Aorta (tissue), 5 donors: ENCODE measurements around the gene SNN. TPM values are rescaled to one million over a fixed set of nuclear protein-coding genes. Genes with fewer than 3 reads are reported as not detected.

ENCODE experiments used
- ATAC-seq: fragments of 200-7000 bp; cut with Tn5 transposase; one replicate; pipeline ENCODE4 v1.9.1; 2022; ENCODE audit warnings: moderate library complexity; ENCODE audit not compliant: low FRiP score
- DNase-seq, 2 donors: peaks; one replicate each; pipeline ENCODE4 v3.0.0-alpha.2; 2020
- H3K27ac ChIP-seq, 2 donors: one replicate each; pipeline ENCODE4 v1.5.1; 2013; ENCODE audit warnings: low read length in 2 of 2, mild to moderate bottlenecking in 2 of 2, moderate library complexity in 2 of 2, control low read depth in 1 of 2, inconsistent platforms in 1 of 2, low read depth in 1 of 2
- H3K27me3 ChIP-seq, 2 donors: one replicate each; pipeline ENCODE4 v1.6.1; 2013; ENCODE audit warnings: control low read depth in 1 of 2, low read length in 1 of 2, mild to moderate bottlenecking in 1 of 2, moderate library complexity in 1 of 2; ENCODE audit not compliant: insufficient read depth in 2 of 2, control insufficient read depth in 1 of 2
- H3K36me3 ChIP-seq, 2 donors: one replicate each; pipeline ENCODE4 v1.6.1; 2013; ENCODE audit warnings: control low read depth in 1 of 2, low read length in 1 of 2, mild to moderate bottlenecking in 1 of 2; ENCODE audit not compliant: insufficient read depth in 2 of 2, control insufficient read depth in 1 of 2
- H3K4me1 ChIP-seq, 2 donors: one replicate each; pipeline ENCODE4 v1.6.1; 2013; ENCODE audit warnings: low read length in 2 of 2, control low read depth in 1 of 2, mild to moderate bottlenecking in 1 of 2, moderate library complexity in 1 of 2; ENCODE audit not compliant: insufficient read depth in 2 of 2, control insufficient read depth in 1 of 2
- H3K4me3 ChIP-seq, 2 donors: one replicate each; pipeline ENCODE4 v1.5.1; 2013; ENCODE audit warnings: low read length in 2 of 2, control low read depth in 1 of 2, mild to moderate bottlenecking in 1 of 2
- H3K9me3 ChIP-seq: one replicate; pipeline ENCODE4 v1.6.1; 2013; ENCODE audit warnings: mild to moderate bottlenecking, low read length; ENCODE audit not compliant: control insufficient read depth
- WGBS, 2 donors: extraction: QIAGEN DNeasy Blood & Tissue Kit; methylation state at CpG; one replicate each; pipeline ENCODE4 v1.1.7; 2013; 5-methylcytosine and 5-hydroxymethylcytosine counted together
- intact Hi-C, 2 donors: fragments of 100-400 bp; cut with DNase I; formaldehyde crosslinking; loops; one replicate each; pipeline versions ENCODE4 v1.14.2 to v1.15.0; 2022
- polyA plus RNA-seq, 2 donors: library from polyadenylated mRNA; stranded (reverse); fragments of 200-250 nt; gene quantifications; one replicate each; pipeline ENCODE4 v1.2.3, GENCODE V29; 2013
- total RNA-seq, 2 donors: library from RNA; stranded (reverse); fragmentation: NEBNext Ultra II Directional; extraction: Animal tissue kit (Norgen Biotek cat#: 25700); gene quantifications; one replicate each; pipeline ENCODE4 v1.2.1, GENCODE V29; 2021
- donor health status: healthy with polysubstance abuse.
- donor health status: Bipolar disorder and iron deficiency.
- donor health status: DM: no; HTN: no; CAD: no.
- donor health status: DM: no; HTN: no; CAD: no.
- donor health status: DM: yes; HTN: yes; CAD: no.

SNN gene
- total and polyA plus RNA-seq, 4 donors: 13.0 to 15.9 (median 15.3) TPM

DNA sequence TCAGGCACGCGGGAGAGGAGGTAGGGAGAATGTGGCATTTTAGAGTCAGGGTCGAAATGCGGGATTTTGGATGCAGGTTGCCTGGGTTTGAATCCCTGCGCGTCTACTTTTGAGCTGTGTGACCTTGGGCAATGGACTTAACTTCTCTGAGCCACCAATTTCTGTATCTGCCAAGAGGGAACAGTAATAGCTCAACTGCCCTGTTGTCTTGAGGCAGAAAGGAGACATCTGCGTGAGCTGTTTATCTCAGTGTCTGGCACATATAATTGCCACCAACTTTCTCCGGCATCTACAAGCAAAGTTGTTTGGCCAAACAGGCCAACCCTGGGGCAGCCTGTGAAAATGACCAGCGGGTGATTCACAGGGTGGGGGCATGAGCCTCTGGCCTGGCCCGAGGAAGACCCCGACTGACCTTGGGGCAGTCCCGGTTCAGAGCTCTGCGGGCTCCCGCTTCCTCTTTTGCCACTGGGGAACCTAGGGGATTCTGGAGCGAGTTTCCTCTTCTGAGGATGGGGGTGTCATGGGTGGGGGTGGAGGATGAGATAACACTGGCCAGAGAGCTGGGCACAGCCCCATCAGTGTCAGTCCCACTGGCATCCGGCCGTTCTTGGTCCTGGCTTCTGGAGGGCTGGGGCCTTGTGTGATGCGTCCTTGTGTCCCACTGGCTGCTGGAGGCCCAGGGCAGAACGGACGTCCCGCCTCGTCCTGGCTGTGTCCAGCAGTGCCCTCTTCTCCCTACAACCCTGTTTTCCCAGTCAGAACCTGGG is 1.3 kb downstream of the SNN start:
- intact Hi-C loops: no loop called here
- Histone ChIP-seq H3K27ac (peak overlapping the region in 1 of 2 donors; percentile 54), H3K4me1 (peaks cover 0 to 2% of the 10 kb centered on the region in 2 donors), H3K4me3 (peak overlapping the region; percentile 83 to 84), H3K36me3 (no peaks in the 10 kb centered on the region), H3K27me3 (no peaks in the 10 kb centered on the region), H3K9me3 (no peaks in the 10 kb centered on the region)
- WGBS, 2 donors: 29 to 36% methylated on average over 22 of the region's 22 CpGs
- DNase-seq: peak; percentile 87 to 88
- peak; percentile 23 for ATAC-seq

DNA sequence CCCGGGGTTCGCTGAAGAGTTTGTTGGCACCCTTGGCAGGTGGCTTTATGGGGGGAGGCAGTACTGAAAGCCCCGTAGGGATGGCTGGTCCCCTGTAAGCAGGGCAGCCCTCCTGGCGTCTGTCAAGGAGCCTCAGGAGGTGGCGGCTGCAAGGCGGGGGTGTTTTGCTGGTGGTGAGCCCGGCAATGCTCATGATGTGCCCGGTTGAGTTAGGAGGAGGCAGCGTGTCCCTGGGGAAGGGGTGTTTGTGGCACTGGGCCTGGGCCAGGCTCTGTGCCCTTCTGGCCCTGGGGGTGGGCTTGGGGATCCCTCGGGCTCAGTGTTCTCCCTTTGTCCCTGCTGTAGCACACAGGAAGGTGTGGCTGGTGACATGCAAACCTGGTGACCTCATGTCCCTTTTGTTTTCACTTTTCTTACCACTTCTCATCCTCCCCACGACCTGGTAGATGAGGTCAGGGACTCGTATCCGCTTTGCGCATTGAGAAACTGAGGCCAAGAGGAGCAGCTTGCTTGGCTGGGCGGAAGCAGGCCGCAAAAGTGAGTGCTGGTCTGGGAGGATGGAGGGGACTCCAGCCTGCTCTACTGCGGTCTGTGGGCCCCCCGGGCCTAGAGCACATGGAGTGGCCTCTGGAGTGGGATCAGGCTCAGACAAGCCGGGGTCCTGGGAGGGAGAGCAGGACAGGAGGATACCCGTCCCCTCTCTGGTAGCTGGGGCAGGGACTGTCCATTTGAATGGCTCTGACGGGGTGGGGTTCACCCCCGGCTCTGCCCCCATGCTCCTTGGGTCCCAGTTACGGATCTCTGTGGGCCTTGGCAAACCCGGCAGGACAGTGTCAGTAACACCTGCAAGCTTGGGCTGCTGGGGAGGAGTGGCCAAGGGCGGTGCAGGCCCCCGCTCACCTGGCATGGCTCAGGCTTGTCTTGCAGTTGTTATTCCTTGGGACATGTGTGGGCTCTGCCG is 2.2 kb downstream of the SNN start:
- H3K9me3 ChIP-seq: no peaks in the 10 kb centered on the region
- no peak overlapping the region for H3K4me3 ChIP-seq
- WGBS, 2 donors: 64 to 72% methylated on average over 27 of the region's 27 CpGs
- DNase-seq (peak in 1 of 2 donors; percentile 78), ATAC-seq (no peak)
- H3K36me3 ChIP-seq: no peaks in the 10 kb centered on the region
- H3K27ac ChIP-seq: peak overlapping the region in 1 of 2 donors; percentile 3
- H3K27me3 ChIP-seq: no peaks in the 10 kb centered on the region
- H3K4me1 ChIP-seq: peaks cover 0 to 2% of the 10 kb centered on the region in 2 donors
- intact Hi-C loops: no loop called here

DNA sequence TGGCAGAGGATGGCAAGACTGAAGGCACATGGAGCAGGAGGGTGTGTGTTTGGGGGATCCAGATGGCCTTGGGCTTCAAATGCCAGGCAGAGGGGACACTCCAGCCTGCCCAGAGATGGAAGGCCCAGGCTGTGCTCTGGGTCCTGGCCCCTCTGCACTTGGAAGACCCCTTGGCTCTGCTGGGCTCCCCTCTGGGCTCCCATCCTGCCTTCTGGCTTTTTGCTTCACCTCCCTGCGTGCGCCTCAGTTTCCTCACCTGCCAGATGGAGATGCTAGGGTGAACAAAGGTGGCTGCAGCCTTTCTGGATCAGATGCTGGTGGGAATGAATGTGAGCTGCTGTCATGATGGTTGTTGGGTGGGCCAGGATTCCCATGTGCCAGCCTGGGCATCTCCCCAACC is 3.0 kb downstream of the SNN start:
- H3K4me1 ChIP-seq: peaks cover 0 to 2% of the 10 kb centered on the region in 2 donors
- H3K9me3 ChIP-seq: no peaks in the 10 kb centered on the region
- no peak overlapping the region for H3K4me3 ChIP-seq
- peak in 1 of 2 donors; percentile 61 for DNase-seq
- H3K27me3 ChIP-seq: no peaks in the 10 kb centered on the region
- no peak for ATAC-seq
- intact Hi-C loops: no loop called here
- no peaks in the 10 kb centered on the region for H3K36me3 ChIP-seq
- 91 to 99% methylated on average over 2 of the region's 2 CpGs for WGBS, 2 donors
- H3K27ac ChIP-seq: no peak overlapping the region

DNA sequence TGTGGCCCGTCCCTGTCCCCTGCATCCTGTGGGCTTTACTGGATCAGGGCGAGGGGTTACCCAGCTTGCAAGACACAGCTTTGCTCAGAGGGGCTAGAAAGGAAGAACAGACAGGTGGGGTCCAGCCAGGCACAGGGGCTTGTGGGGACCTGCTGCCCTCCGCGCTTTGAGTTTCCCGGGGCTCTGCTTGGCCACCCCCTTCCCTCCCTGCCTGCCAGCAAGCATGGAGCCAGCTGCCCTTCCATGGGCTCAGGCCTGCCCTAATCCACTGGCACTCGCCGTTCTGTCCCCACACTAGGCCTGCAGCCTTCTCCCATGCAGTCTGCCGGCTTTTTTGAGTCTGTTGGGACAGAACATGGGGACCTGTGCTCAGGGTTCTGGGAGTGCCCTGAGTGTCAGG is 3.4 kb downstream of the SNN start:
- H3K27ac ChIP-seq: no peak overlapping the region

DNA sequence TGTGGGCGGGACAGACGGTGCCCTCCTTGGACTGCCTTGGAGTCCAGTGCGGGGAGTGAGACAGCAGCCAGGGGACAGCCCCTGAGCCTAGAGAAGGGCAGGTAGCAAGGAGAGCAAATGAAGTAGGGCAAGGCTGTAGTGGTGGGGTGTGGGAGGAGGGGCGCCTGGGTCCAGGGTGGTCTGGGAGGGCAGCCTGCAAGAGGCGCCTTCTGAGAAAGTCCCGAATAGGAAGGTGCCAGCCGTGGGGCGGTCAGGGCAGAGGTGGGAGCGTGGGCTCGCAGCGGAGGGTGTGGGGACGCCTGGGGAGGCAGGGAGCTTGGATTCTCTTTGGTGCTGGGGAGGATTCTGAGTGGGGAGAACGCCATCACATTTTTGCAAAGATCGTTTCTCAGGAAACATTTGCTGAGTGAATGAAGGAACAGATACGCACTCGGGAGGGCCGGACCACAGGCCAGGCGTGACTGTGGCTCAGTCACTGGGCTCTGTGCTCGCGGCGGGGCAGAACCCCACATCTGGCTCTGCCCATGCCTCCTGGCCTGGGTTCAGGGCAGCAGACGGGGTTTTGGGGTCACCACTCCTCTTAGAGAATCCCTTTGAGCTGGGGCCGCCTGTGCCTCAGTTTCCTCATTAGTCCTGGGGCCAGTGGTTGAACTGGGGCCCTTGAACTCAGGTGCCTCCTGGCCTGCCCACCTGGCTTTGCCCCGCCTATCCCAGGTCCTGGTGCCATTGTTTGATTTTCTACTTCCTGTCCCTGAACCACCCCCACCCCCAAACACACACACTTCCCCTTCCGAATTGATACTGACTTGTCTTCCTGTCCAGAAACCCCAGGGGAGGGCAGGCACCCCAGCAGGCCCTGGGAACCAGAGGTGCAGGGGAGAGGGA is 4.2 kb downstream of the SNN start:
- Histone ChIP-seq H3K4me1 (peaks cover 0 to 2% of the 10 kb centered on the region in 2 donors), H3K9me3 (no peaks in the 10 kb centered on the region), H3K27ac (no peak overlapping the region), H3K36me3 (no peaks in the 10 kb centered on the region), H3K27me3 (no peaks in the 10 kb centered on the region), H3K4me3 (no peak overlapping the region)
- intact Hi-C loops: no loop called here
- DNase-seq: peak in 1 of 2 donors; percentile 70
- WGBS, 2 donors: 89% methylated on average over 25 of the region's 25 CpGs
- ATAC-seq: no peak

More for the DNA sequence above, 3.4 kb downstream of the SNN start:
- no peak overlapping the region for H3K4me3 ChIP-seq
- no peaks in the 10 kb centered on the region for H3K27me3 ChIP-seq
- DNase-seq: peak in 1 of 2 donors; percentile 48
- H3K9me3 ChIP-seq: no peaks in the 10 kb centered on the region
- ATAC-seq: no peak
- WGBS, 2 donors: 59 to 66% methylated on average over 5 to 8 of the region's 8 CpGs
- intact Hi-C loops: no loop called here
- H3K36me3 ChIP-seq: no peaks in the 10 kb centered on the region
- peaks cover 0 to 2% of the 10 kb centered on the region in 2 donors for H3K4me1 ChIP-seq

DNA sequence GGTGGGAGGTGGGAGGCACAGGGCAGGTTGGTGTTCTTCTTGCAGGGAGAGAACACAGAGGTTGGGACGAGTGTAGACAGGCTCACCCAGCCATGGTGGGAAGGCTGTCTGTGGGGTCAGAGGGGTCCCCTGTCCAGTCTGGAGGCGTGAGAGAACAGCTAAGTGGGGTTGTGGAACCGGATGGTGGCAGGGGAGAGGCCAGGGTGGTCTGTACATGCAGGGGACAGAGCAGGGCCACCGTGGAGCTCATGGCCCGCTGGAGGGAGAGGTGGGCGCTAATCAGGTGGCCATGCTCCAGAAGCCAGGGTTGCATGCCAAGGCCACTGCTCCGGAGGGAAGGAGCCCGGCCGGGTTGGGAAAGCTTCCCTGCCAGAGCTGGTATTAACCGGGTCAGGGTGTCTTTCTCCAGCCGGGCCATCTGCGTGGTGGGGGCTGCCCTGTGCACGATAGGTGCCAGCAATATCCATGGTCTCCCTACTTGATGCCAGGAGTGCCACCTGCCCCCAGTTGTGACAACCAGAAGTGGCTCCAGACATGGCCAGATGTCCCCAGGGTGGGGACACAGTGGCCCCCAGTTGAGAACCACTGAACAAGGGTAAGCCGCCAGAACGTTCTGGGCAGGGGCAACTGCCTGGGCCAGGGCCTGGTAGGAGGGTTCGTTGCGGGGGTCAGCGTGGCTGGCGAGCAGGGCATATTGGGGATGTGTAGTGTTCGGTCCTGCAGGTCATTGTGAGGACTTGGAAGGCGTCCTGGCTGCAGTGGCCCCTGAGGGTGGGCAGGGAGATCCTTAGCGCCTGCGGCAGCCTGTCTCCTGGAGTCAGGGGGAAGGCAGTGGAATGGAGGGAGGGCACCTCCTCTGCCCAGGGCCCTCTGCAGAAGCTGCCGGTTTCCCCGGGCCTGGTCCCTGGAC is 5.1 kb downstream of the SNN start:
- 48 to 55% methylated on average over 25 of the region's 25 CpGs for WGBS, 2 donors
- no peaks in the 10 kb centered on the region for H3K9me3 ChIP-seq
- peaks cover 0 to 2% of the 10 kb centered on the region in 2 donors for H3K4me1 ChIP-seq
- DNase-seq (peak in 1 of 2 donors; percentile 75), ATAC-seq (no peak)
- H3K36me3 ChIP-seq: peaks cover 0 to 2% of the 10 kb centered on the region in 2 donors
- H3K4me3 ChIP-seq: no peak overlapping the region
- no peak overlapping the region for H3K27ac ChIP-seq
- H3K27me3 ChIP-seq: no peaks in the 10 kb centered on the region
- intact Hi-C loops: no loop called here

DNA sequence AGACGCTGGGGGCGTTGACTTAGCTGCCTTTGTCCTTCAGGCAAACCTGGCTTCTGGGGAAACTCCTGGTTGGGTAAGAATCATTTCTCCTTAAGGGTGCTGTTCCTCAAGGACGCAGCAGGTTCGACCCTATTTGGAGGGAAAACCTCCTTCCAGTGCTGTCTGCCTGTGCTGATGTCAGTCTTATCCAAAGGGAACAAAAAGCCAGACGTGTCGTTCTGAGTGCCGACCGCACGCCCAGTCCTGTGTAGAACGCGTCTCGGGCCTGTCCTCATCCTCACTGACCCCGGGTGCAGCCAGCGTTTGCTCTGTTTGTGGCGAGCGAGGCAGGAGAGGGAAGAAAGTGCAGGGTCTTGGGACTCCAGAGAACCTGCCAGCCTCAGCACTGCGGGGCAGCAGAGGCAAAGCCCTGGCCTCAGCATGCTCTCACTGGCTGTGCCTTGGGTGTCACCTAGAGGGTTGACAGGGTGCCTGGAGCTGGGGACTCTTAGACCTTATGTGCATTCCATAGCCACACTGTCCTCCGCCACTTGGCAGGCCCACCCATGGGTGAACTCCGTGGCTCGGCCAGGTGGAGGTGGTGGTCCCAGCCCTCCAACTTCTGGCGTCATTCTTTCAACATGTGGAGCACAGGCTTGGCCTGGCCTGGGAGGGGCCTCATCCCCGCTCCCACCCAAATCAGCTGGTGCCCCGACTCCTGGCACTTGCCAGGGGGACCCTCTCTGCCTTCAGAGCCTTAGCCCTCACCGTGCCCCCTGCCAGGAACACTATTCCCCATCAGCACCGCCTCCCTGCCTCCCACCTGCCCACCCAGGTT is 6.0 kb downstream of the SNN start:
- no peaks in the 10 kb centered on the region for H3K9me3 ChIP-seq
- peaks cover 0 to 1% of the 10 kb centered on the region in 2 donors for H3K4me1 ChIP-seq
- H3K4me3 ChIP-seq: no peak overlapping the region
- H3K36me3 ChIP-seq: peaks cover 0 to 2% of the 10 kb centered on the region in 2 donors
- DNase-seq (peak in 1 of 2 donors; percentile 67), ATAC-seq (no peak)
- intact Hi-C loops: no loop called here
- no peak overlapping the region for H3K27ac ChIP-seq
- 76 to 89% methylated on average over 24 to 25 of the region's 25 CpGs for WGBS, 2 donors
- H3K27me3 ChIP-seq: no peaks in the 10 kb centered on the region
